ENCODE data around the gene SH3BP4.

DNA sequence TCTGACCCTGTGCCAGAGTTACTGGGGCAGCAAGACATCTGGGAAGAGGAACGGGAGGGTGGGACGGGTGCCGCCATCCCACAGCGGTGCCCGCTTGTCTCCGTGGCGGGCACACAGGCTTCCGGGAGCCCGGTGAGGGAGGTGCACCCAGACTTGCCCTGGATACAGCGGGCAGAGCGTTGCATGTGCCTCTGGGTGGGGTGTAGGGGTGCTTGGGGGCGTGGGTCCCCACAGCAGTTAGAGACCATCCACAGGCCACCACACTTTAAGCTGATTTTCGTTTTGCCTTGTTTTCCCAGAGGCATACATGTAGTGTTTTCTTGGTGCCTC lies 45.1 kb downstream of the SH3BP4 start:
- TF ChIP-seq CTCF (conservative IDR thresholded peaks at IDR 0.05 in 1 of 2, IDR thresholded peaks at IDR 0.05 in 1 of 2; ENCODE audit: extremely low read depth in 1 of 2, insufficient read depth in 1 of 2, low read depth in 1 of 2, low read length in 2 of 2) (no peak), EZH2 (IDR thresholded peaks at IDR 0.05; ENCODE audit: borderline replicate concordance, low read length) (no peak)

Measured in mammary epithelial cell (primary cell).